Esophagus (tissue), 2 donors: ENCODE data around the gene RPL15. TPM values are rescaled to one million over a fixed set of nuclear protein-coding genes. Genes with fewer than 3 reads are reported as not detected.

Experiments used
- H3K27ac ChIP-seq, 2 donors: one replicate each; pipeline ENCODE4 v1.5.1; 2013; ENCODE audit warnings: low read depth in 2 of 2, mild to moderate bottlenecking in 2 of 2, inconsistent platforms in 1 of 2, low read length in 1 of 2, moderate library complexity in 1 of 2
- H3K27me3 ChIP-seq, 2 donors: one replicate each; pipeline ENCODE4 v1.6.1; 2013; ENCODE audit warnings: low read length in 2 of 2, control low read depth in 1 of 2, mild to moderate bottlenecking in 1 of 2; ENCODE audit not compliant: insufficient read depth in 2 of 2, control insufficient read depth in 1 of 2
- H3K36me3 ChIP-seq, 2 donors: one replicate each; pipeline ENCODE4 v1.6.1; 2013; ENCODE audit warnings: low read length in 1 of 2; ENCODE audit not compliant: control insufficient read depth in 2 of 2, insufficient read depth in 2 of 2
- H3K4me1 ChIP-seq, 2 donors: one replicate each; pipeline ENCODE4 v1.6.1; 2013; ENCODE audit warnings: low read length in 1 of 2; ENCODE audit not compliant: control insufficient read depth in 2 of 2, insufficient read depth in 2 of 2
- H3K4me3 ChIP-seq, 2 donors: one replicate each; pipeline ENCODE4 v1.5.1; 2013; ENCODE audit warnings: low read length in 2 of 2, mild to moderate bottlenecking in 2 of 2, low read depth in 1 of 2, moderate library complexity in 1 of 2
- H3K9me3 ChIP-seq, 2 donors: one replicate each; pipeline ENCODE4 v1.6.1; 2013; ENCODE audit warnings: mild to moderate bottlenecking in 2 of 2, low read depth in 1 of 2, low read length in 1 of 2, moderate library complexity in 1 of 2; ENCODE audit not compliant: control insufficient read depth in 2 of 2, insufficient read depth in 1 of 2
- WGBS, 2 donors: extraction: QIAGEN DNeasy Blood & Tissue Kit; methylation state at CpG; one replicate each; pipeline ENCODE4 v1.1.7; 2013; 5-methylcytosine and 5-hydroxymethylcytosine counted together
- polyA plus RNA-seq, 2 donors: library from polyadenylated mRNA; stranded (reverse); fragments of 200-250 nt; gene quantifications; one replicate each; pipeline ENCODE4 v1.2.3, GENCODE V29; 2013
- donor health status: healthy with polysubstance abuse.
- donor health status: Bipolar disorder and iron deficiency.

Gene RPL15
- polyA plus RNA-seq, 2 donors: 2,505 to 3,173 TPM

- Histone ChIP-seq H3K4me1 (no peaks in the 10 kb centered on the region), H3K36me3 (peaks cover 0 to 8% of the 10 kb centered on the region in 2 donors), H3K27ac (no peak overlapping the region), H3K9me3 (no peaks in the 10 kb centered on the region), H3K4me3 (no peak overlapping the region), H3K27me3 (no peaks in the 10 kb centered on the region)
- WGBS, 2 donors: 96 to 98% methylated on average over 3 of the region's 3 CpGs
These were observed 30.6 kb upstream of the RPL15 start for GRCh38 chr3:23886311-23886710.

GRCh38 chr3:23888617-23889228, 28.2 kb upstream of the RPL15 start:
- Histone ChIP-seq H3K36me3 (no peaks in the 10 kb centered on the region), H3K27me3 (no peaks in the 10 kb centered on the region), H3K4me3 (no peak overlapping the region), H3K9me3 (no peaks in the 10 kb centered on the region), H3K27ac (no peak overlapping the region), H3K4me1 (no peaks in the 10 kb centered on the region)
- 51 to 60% methylated on average over 3 of the region's 3 CpGs for whole genome bisulfite sequencing, 2 donors

- H3K4me3 ChIP-seq: no peak overlapping the region
- 50 to 69% methylated on average over 2 of the region's 2 CpGs for WGBS, 2 donors
- no peaks in the 10 kb centered on the region for H3K4me1 ChIP-seq
- H3K27me3 ChIP-seq: no peaks in the 10 kb centered on the region
- no peaks in the 10 kb centered on the region for H3K9me3 ChIP-seq
- H3K27ac ChIP-seq: no peak overlapping the region
- no peaks in the 10 kb centered on the region for H3K36me3 ChIP-seq
These were observed 27.5 kb upstream of the RPL15 start for GRCh38 chr3:23889386-23889785.

GRCh38 chr3:23889950-23890349, 27.0 kb upstream of the RPL15 start:
- H3K27ac ChIP-seq: no peak overlapping the region
- 81 to 83% methylated on average over 5 of the region's 5 CpGs for WGBS, 2 donors
- no peaks in the 10 kb centered on the region for H3K27me3 ChIP-seq
- H3K9me3 ChIP-seq: no peaks in the 10 kb centered on the region
- no peaks in the 10 kb centered on the region for H3K4me1 ChIP-seq
- no peaks in the 10 kb centered on the region for H3K36me3 ChIP-seq
- H3K4me3 ChIP-seq: no peak overlapping the region

- H3K4me1 ChIP-seq: no peaks in the 10 kb centered on the region
- no peak overlapping the region for H3K4me3 ChIP-seq
- no peaks in the 10 kb centered on the region for H3K9me3 ChIP-seq
- WGBS, 2 donors: 87 to 89% methylated on average over 8 of the region's 8 CpGs
- H3K36me3 ChIP-seq: peaks cover 0 to 4% of the 10 kb centered on the region in 2 donors
- no peak overlapping the region for H3K27ac ChIP-seq
- H3K27me3 ChIP-seq: no peaks in the 10 kb centered on the region
These were observed 22.5 kb upstream of the RPL15 start for GRCh38 chr3:23894254-23895061.

GRCh38 chr3:23895181-23895580, 21.8 kb upstream of the RPL15 start:
- Histone ChIP-seq H3K27ac (no peak overlapping the region), H3K36me3 (peaks cover 0 to 4% of the 10 kb centered on the region in 2 donors), H3K27me3 (no peaks in the 10 kb centered on the region), H3K4me1 (no peaks in the 10 kb centered on the region), H3K9me3 (no peaks in the 10 kb centered on the region), H3K4me3 (no peak overlapping the region)
- 96% methylated on average over 4 of the region's 4 CpGs for WGBS, 2 donors

GRCh38 chr3:23900744-23901143, 16.2 kb upstream of the RPL15 start:
- H3K4me3 ChIP-seq: no peak overlapping the region
- H3K36me3 ChIP-seq: peaks cover 0 to 4% of the 10 kb centered on the region in 2 donors
- no peaks in the 10 kb centered on the region for H3K9me3 ChIP-seq
- H3K27me3 ChIP-seq: no peaks in the 10 kb centered on the region
- no peak overlapping the region for H3K27ac ChIP-seq
- H3K4me1 ChIP-seq: no peaks in the 10 kb centered on the region
- WGBS, 2 donors: 59 to 64% methylated on average over 6 of the region's 6 CpGs

GRCh38 chr3:23904545-23904944, 12.4 kb upstream of the RPL15 start:
- Histone ChIP-seq H3K4me1 (no peaks in the 10 kb centered on the region), H3K27me3 (no peaks in the 10 kb centered on the region), H3K27ac (no peak overlapping the region), H3K9me3 (no peaks in the 10 kb centered on the region), H3K36me3 (peaks cover 0 to 2% of the 10 kb centered on the region in 2 donors), H3K4me3 (no peak overlapping the region)

GRCh38 chr3:23909341-23909740, 7.6 kb upstream of the RPL15 start:
- H3K27ac ChIP-seq: no peak overlapping the region
- WGBS, 2 donors: 90 to 94% methylated on average over 7 of the region's 7 CpGs
- no peaks in the 10 kb centered on the region for H3K27me3 ChIP-seq
- H3K9me3 ChIP-seq: no peaks in the 10 kb centered on the region
- peaks cover 0 to 2% of the 10 kb centered on the region in 2 donors for H3K36me3 ChIP-seq
- no peak overlapping the region for H3K4me3 ChIP-seq
- no peaks in the 10 kb centered on the region for H3K4me1 ChIP-seq

GRCh38 chr3:23911397-23911796, 5.5 kb upstream of the RPL15 start:
- no peak overlapping the region for H3K4me3 ChIP-seq
- H3K27me3 ChIP-seq: no peaks in the 10 kb centered on the region
- H3K27ac ChIP-seq: no peak overlapping the region
- 92 to 93% methylated on average over 2 of the region's 2 CpGs for WGBS, 2 donors
- H3K36me3 ChIP-seq: peaks cover 0 to 2% of the 10 kb centered on the region in 2 donors
- no peaks in the 10 kb centered on the region for H3K4me1 ChIP-seq
- no peaks in the 10 kb centered on the region for H3K9me3 ChIP-seq
